CD4-positive, CD25-positive, alpha-beta regulatory T cell (primary cell): ENCODE measurements around the gene KRT35. TPM values are rescaled to one million over a fixed set of nuclear protein-coding genes. Genes with fewer than 3 reads are reported as not detected.

Experiments used
- ATAC-seq, 2 donors: fragments of 150-1000 bp; cut with Tn5 transposase; one replicate each; pipeline ENCODE4 v1.10.0; 2021; ENCODE audit warnings: low read depth in 2 of 2, moderate number of reproducible peaks in 2 of 2, moderate library complexity in 1 of 2
- DNase-seq, 3 donors: peaks; one replicate each; pipeline versions ENCODE4 v3.0.0 to v3.0.0-alpha.2; 2012 to 2022; ENCODE audit warnings: mixed read lengths in 1 of 3
- H3K27ac ChIP-seq: one replicate; pipeline ENCODE4 v1.7.0; 2013; ENCODE audit warnings: mild to moderate bottlenecking, low read length; ENCODE audit not compliant: insufficient read depth, poor library complexity, severe bottlenecking
- H3K27me3 ChIP-seq: one replicate; pipeline ENCODE4 v1.7.0; 2013; ENCODE audit warnings: low read length; ENCODE audit not compliant: control insufficient read depth, insufficient read depth
- H3K36me3 ChIP-seq: one replicate; pipeline ENCODE4 v1.7.0; 2013; ENCODE audit warnings: mild to moderate bottlenecking, low read length, moderate library complexity; ENCODE audit not compliant: control insufficient read depth, insufficient read depth
- H3K4me1 ChIP-seq: 2 replicates; pipeline ENCODE4 v1.7.0; 2013; ENCODE audit warnings: mild to moderate bottlenecking, low read length; ENCODE audit not compliant: insufficient read depth, control insufficient read depth, poor library complexity, severe bottlenecking
- H3K4me3 ChIP-seq: one replicate; pipeline ENCODE4 v1.7.0; 2013; ENCODE audit warnings: low read depth, mild to moderate bottlenecking, low read length, moderate library complexity
- H3K9me3 ChIP-seq, 2 experiments: 1 replicate in 1 of 2; 2 replicates in 1 of 2; pipeline ENCODE4 v1.7.0; 2013; ENCODE audit warnings: low read length in 2 of 2, mild to moderate bottlenecking in 1 of 2, moderate library complexity in 1 of 2; ENCODE audit not compliant: control insufficient read depth in 2 of 2
- H3K27ac Mint-ChIP-seq, 3 donors: one replicate each; pipeline ENCODE4 v1.8.0; 2020 to 2022; ENCODE audit warnings: mild to moderate bottlenecking in 3 of 3, mixed read lengths in 3 of 3, moderate library complexity in 2 of 3
- H3K27me3 Mint-ChIP-seq: one replicate; pipeline ENCODE4 v1.8.0; 2022; ENCODE audit warnings: mild to moderate bottlenecking, mixed read lengths
- H3K36me3 Mint-ChIP-seq: one replicate; pipeline ENCODE4 v1.8.0; 2020; ENCODE audit warnings: mixed read lengths
- H3K4me1 Mint-ChIP-seq, 4 donors: one replicate each; pipeline ENCODE4 v1.8.0; 2020 to 2022; ENCODE audit warnings: mixed read lengths in 4 of 4, mild to moderate bottlenecking in 1 of 4
- H3K4me3 Mint-ChIP-seq, 4 donors: one replicate each; pipeline ENCODE4 v1.8.0; 2020 to 2022; ENCODE audit warnings: mild to moderate bottlenecking in 4 of 4, mixed read lengths in 4 of 4, moderate library complexity in 3 of 4
- H3K9me3 Mint-ChIP-seq, 7 donors: one replicate each; pipeline ENCODE4 v1.8.0; 2020 to 2022; ENCODE audit warnings: mixed read lengths in 7 of 7, mild to moderate bottlenecking in 3 of 7, moderate library complexity in 2 of 7
- polyA plus RNA-seq, 4 donors: library from polyadenylated mRNA; unstranded; fragments of 300-500 nt; fragmentation: Illumina TruSeq; gene quantifications; one replicate each; pipeline ENCODE4 v1.2.3, GENCODE V29; 2021
- total RNA-seq: library from RNA; stranded (reverse); gene quantifications from one replicate; pipeline ENCODE4 v1.2.3, GENCODE V29; 2022

The KRT35 gene
- total and polyA plus RNA-seq, 5 donors from 2014 or later: not detected

DNA sequence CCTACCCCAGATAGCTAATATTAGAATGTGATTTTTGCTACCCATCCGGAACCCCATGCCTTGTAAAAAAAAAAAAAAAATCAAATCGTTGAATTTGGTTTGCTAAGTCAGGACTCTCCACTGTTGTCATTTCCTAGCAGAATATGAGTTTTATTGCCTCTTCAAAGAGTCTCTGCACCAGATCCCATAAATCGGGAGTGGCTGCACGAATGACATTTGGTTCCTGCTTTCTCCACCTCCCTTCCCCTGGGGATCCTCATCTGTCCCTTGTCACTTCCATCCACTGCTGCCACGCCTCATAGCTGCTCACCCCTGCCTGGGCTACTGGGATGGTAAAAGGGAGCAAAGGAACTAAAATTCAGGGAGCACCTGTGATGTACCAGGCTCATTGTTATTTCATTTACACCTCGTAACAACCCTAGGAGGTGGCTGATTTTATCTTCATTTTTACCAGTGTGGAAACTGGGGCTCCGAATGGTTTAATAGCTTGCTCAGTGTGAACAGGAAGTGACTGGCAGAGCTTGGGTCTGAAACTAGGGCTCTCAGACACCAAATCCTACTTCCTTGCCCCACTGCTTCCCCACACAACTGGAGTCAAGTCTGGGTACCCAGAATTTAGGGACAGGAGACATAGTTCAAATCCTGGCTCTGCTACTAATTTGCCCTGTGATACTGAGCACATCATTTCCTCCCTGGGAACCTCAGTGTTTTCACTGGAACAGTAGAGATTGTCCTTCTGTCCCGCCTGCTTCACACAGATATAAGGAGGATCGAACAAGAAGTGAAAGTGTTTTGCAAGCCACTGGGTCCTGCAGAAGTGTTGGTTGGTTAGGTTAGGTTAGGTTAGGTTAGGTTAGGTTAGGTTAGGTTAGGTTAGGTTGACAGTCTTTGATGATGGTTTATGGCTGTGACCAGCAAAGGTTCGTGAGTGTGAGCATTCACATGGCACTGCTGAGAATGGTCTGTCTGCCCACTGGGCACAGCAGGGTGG lies 9.3 kb upstream of the KRT35 start:
- Histone ChIP-seq H3K9me3 (no peaks in the 10 kb centered on the region), H3K4me1 (no peaks in the 10 kb centered on the region), H3K27ac (no peak overlapping the region), H3K27me3 (no peaks in the 10 kb centered on the region), H3K4me3 (no peak overlapping the region), H3K36me3 (no peaks in the 10 kb centered on the region)
- no peak for ATAC-seq
- no peaks in the 10 kb centered on the region for H3K36me3 Mint-ChIP-seq
- H3K27ac Mint-ChIP-seq: no peak overlapping the region
- no peak for DNase-seq
- peaks cover 19% of the 10 kb centered on the region for H3K27me3 Mint-ChIP-seq
- peaks cover 0 to 4% (median 0%) of the 10 kb centered on the region in 4 donors for H3K4me1 Mint-ChIP-seq
- H3K4me3 Mint-ChIP-seq: no peak overlapping the region
- H3K9me3 Mint-ChIP-seq: peaks cover 0 to 2% (median 0%) of the 10 kb centered on the region in 7 donors

- no peak within 1 kb of the TSS for H3K4me3 Mint-ChIP-seq
- H3K4me1 Mint-ChIP-seq: peaks cover 0 to 4% (median 0%) of the 10 kb centered on the region in 4 donors
- Histone ChIP-seq H3K4me1 (no peaks in the 10 kb centered on the region), H3K36me3 (no peaks in the 10 kb centered on the region), H3K4me3 (no peak within 1 kb of the TSS), H3K9me3 (no peaks in the 10 kb centered on the region), H3K27ac (no peak within 1 kb of the TSS), H3K27me3 (no peaks in the 10 kb centered on the region)
- ATAC-seq (no peak), DNase-seq (no peak)
- peaks cover 19% of the 10 kb centered on the region for H3K27me3 Mint-ChIP-seq
- H3K9me3 Mint-ChIP-seq: peaks cover 0 to 1% (median 0%) of the 10 kb centered on the region in 7 donors
- no peaks in the 10 kb centered on the region for H3K36me3 Mint-ChIP-seq
- no peak within 1 kb of the TSS for H3K27ac Mint-ChIP-seq
Measured at GRCh38 chr17:41489531-41489930, 8.6 kb upstream of the KRT35 start, which contains the start of gene KRT36. Gene KRT36 (minus strand): TSS chr17:41489910. CDS start chr17:41489864, 46 bp downstream.

GRCh38 chr17:41486809-41487530 lies 6.0 kb upstream of the KRT35 start:
- H3K4me1 Mint-ChIP-seq: peaks cover 0 to 4% (median 0%) of the 10 kb centered on the region in 4 donors
- Histone ChIP-seq H3K4me3 (no peak overlapping the region), H3K4me1 (no peaks in the 10 kb centered on the region), H3K36me3 (no peaks in the 10 kb centered on the region), H3K27me3 (no peaks in the 10 kb centered on the region), H3K9me3 (no peaks in the 10 kb centered on the region), H3K27ac (no peak overlapping the region)
- ATAC-seq (no peak), DNase-seq (peak in 1 of 3 donors; percentile 36)
- H3K4me3 Mint-ChIP-seq: no peak overlapping the region
- H3K36me3 Mint-ChIP-seq: no peaks in the 10 kb centered on the region
- H3K27ac Mint-ChIP-seq: no peak overlapping the region
- peaks cover 14% of the 10 kb centered on the region for H3K27me3 Mint-ChIP-seq
- H3K9me3 Mint-ChIP-seq: peaks cover 0 to 1% (median 0%) of the 10 kb centered on the region in 7 donors

- DNase-seq: no peak
Measured at GRCh38 chr17:41486316-41486715, 5.4 kb upstream of the KRT35 start.

GRCh38 chr17:41484920-41485904 lies 4.3 kb upstream of the KRT35 start:
- H3K27ac Mint-ChIP-seq: peak overlapping the region in 1 of 3 donors; percentile 85
- DNase-seq (no peak), ATAC-seq (no peak)
- no peaks in the 10 kb centered on the region for H3K9me3 Mint-ChIP-seq
- Histone ChIP-seq H3K9me3 (no peaks in the 10 kb centered on the region), H3K4me3 (no peak overlapping the region), H3K4me1 (no peaks in the 10 kb centered on the region), H3K27me3 (no peaks in the 10 kb centered on the region), H3K36me3 (no peaks in the 10 kb centered on the region), H3K27ac (no peak overlapping the region)
- H3K27me3 Mint-ChIP-seq: peaks cover 7% of the 10 kb centered on the region
- H3K36me3 Mint-ChIP-seq: no peaks in the 10 kb centered on the region
- H3K4me3 Mint-ChIP-seq: peak overlapping the region in 1 of 4 donors; percentile 71
- peaks cover 0 to 3% (median 0%) of the 10 kb centered on the region in 4 donors for H3K4me1 Mint-ChIP-seq

More at GRCh38 chr17:41486316-41486715, 5.4 kb upstream of the KRT35 start:
- no peaks in the 10 kb centered on the region for H3K27me3 ChIP-seq
- no peak overlapping the region for H3K4me3 ChIP-seq
- peaks cover 0 to 1% (median 0%) of the 10 kb centered on the region in 7 donors for H3K9me3 Mint-ChIP-seq
- H3K27ac Mint-ChIP-seq: no peak overlapping the region
- no peak overlapping the region for H3K4me3 Mint-ChIP-seq
- ATAC-seq: no peak
- no peaks in the 10 kb centered on the region for H3K9me3 ChIP-seq
- peaks cover 0 to 4% (median 0%) of the 10 kb centered on the region in 4 donors for H3K4me1 Mint-ChIP-seq
- H3K36me3 Mint-ChIP-seq: no peaks in the 10 kb centered on the region
- no peaks in the 10 kb centered on the region for H3K4me1 ChIP-seq
- H3K27me3 Mint-ChIP-seq: peaks cover 14% of the 10 kb centered on the region
- H3K27ac ChIP-seq: no peak overlapping the region
- no peaks in the 10 kb centered on the region for H3K36me3 ChIP-seq

- ATAC-seq (no peak), DNase-seq (no peak)
- Histone ChIP-seq H3K9me3 (no peaks in the 10 kb centered on the region), H3K36me3 (no peaks in the 10 kb centered on the region), H3K27me3 (no peaks in the 10 kb centered on the region), H3K4me3 (no peak overlapping the region), H3K27ac (no peak overlapping the region), H3K4me1 (no peaks in the 10 kb centered on the region)
- Mint-ChIP-seq H3K4me3 (no peak overlapping the region), H3K9me3 (no peaks in the 10 kb centered on the region), H3K4me1 (no peaks in the 10 kb centered on the region), H3K27me3 (peaks cover 7% of the 10 kb centered on the region), H3K27ac (no peak overlapping the region), H3K36me3 (no peaks in the 10 kb centered on the region)
Measured at GRCh38 chr17:41483991-41484826, 3.3 kb upstream of the KRT35 start.
